ENCODE data around the gene GRK3. TPM values are rescaled to one million over a fixed set of nuclear protein-coding genes. Genes with fewer than 3 reads are reported as not detected.
"Not testable (repeated sequence)": the region's sequence is repeated elsewhere in the genome, so short reads cannot be mapped to it uniquely, and the experiment has no call there.

Gene GRK3
- total RNA-seq, 1 donor from 2014 or later, result 34.3 TPM

DNA sequence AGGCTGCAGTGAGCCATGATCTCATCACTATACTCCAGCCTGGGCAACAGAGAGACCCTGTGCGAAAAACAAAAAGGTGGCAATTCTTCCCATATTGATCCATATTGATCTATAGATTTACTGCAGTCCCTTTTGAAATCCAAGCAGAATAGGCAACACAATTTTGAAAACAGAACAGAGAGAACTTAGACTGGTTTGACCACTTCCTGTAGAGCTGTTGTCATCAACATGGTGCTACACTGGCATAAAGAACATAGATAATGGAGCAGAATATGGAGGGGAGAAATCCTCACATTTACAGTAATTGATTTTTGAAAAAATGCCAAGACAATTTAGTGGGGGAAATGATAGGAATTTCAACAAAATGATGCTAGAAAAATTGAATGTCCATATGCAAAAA lies 34.1 kb downstream of the GRK3 start:
- no peaks in the 10 kb centered on the region for H3K36me3 ChIP-seq
- no peak for DNase-seq
- ATAC-seq, result no peak
- TF ChIP-seq, protein P1, sequence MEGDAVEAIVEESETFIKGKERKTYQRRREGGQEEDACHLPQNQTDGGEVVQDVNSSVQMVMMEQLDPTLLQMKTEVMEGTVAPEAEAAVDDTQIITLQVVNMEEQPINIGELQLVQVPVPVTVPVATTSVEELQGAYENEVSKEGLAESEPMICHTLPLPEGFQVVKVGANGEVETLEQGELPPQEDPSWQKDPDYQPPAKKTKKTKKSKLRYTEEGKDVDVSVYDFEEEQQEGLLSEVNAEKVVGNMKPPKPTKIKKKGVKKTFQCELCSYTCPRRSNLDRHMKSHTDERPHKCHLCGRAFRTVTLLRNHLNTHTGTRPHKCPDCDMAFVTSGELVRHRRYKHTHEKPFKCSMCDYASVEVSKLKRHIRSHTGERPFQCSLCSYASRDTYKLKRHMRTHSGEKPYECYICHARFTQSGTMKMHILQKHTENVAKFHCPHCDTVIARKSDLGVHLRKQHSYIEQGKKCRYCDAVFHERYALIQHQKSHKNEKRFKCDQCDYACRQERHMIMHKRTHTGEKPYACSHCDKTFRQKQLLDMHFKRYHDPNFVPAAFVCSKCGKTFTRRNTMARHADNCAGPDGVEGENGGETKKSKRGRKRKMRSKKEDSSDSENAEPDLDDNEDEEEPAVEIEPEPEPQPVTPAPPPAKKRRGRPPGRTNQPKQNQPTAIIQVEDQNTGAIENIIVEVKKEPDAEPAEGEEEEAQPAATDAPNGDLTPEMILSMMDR (IDR thresholded peaks at IDR 0.05), result no peak
- peaks cover 1% of the 10 kb centered on the region for H3K9me3 ChIP-seq
- no peak overlapping the region for H3K27ac ChIP-seq
- no peaks in the 10 kb centered on the region for H3K4me1 ChIP-seq
- H3K4me3 ChIP-seq, result no peak overlapping the region
- intact Hi-C loops (cut with DNase I), result no loop called here
- H3K27me3 ChIP-seq (ENCODE audit: low read depth), result no peaks in the 10 kb centered on the region

- no peaks in the 10 kb centered on the region for H3K4me1 ChIP-seq
- no peaks in the 10 kb centered on the region for H3K27me3 ChIP-seq (ENCODE audit: low read depth)
- H3K27ac ChIP-seq, result no peak overlapping the region
- intact Hi-C loops (cut with DNase I), result no loop called here
- H3K36me3 ChIP-seq, result no peaks in the 10 kb centered on the region
- H3K9me3 ChIP-seq, result no peaks in the 10 kb centered on the region
- TF ChIP-seq, protein P1 (IDR thresholded peaks at IDR 0.05), result no peak
- H3K4me3 ChIP-seq, result no peak overlapping the region
- DNase-seq, result no peak
- no peak for ATAC-seq
These were observed 38.0 kb downstream of the GRK3 start for GRCh38 chr22:25602445-25602844.

GRCh38 chr22:25602916-25603315 lies 38.4 kb downstream of the GRK3 start:
- H3K36me3 ChIP-seq, result no peaks in the 10 kb centered on the region
- H3K27me3 ChIP-seq (ENCODE audit: low read depth), result no peaks in the 10 kb centered on the region
- no peak overlapping the region for H3K27ac ChIP-seq
- H3K4me1 ChIP-seq, result no peaks in the 10 kb centered on the region
- intact Hi-C loops (cut with DNase I), result no loop called here
- TF ChIP-seq, protein P1 (IDR thresholded peaks at IDR 0.05), result no peak
- no peaks in the 10 kb centered on the region for H3K9me3 ChIP-seq
- ATAC-seq (no peak), DNase-seq (no peak)
- H3K4me3 ChIP-seq, result no peak overlapping the region

- ATAC-seq; intact Hi-C loops (cut with DNase I); H3K27ac ChIP-seq; DNase-seq; H3K36me3 ChIP-seq; H3K27me3 ChIP-seq (ENCODE audit: low read depth); H3K4me1 ChIP-seq; H3K9me3 ChIP-seq; H3K4me3 ChIP-seq: not testable (repeated sequence)
These were observed 40.7 kb downstream of the GRK3 start for GRCh38 chr22:25605146-25605545.

GRCh38 chr22:25605565-25605964 lies 41.1 kb downstream of the GRK3 start:
- ATAC-seq; H3K27ac ChIP-seq; H3K4me1 ChIP-seq; H3K27me3 ChIP-seq (ENCODE audit: low read depth); H3K9me3 ChIP-seq; DNase-seq; H3K36me3 ChIP-seq; H3K4me3 ChIP-seq; intact Hi-C loops (cut with DNase I): not testable (repeated sequence)

GRCh38 chr22:25611284-25611683 lies 46.8 kb downstream of the GRK3 start:
- H3K27ac ChIP-seq; H3K4me1 ChIP-seq; H3K27me3 ChIP-seq (ENCODE audit: low read depth); H3K36me3 ChIP-seq; H3K9me3 ChIP-seq; ATAC-seq; H3K4me3 ChIP-seq; intact Hi-C loops (cut with DNase I); DNase-seq: not testable (repeated sequence)

DNA sequence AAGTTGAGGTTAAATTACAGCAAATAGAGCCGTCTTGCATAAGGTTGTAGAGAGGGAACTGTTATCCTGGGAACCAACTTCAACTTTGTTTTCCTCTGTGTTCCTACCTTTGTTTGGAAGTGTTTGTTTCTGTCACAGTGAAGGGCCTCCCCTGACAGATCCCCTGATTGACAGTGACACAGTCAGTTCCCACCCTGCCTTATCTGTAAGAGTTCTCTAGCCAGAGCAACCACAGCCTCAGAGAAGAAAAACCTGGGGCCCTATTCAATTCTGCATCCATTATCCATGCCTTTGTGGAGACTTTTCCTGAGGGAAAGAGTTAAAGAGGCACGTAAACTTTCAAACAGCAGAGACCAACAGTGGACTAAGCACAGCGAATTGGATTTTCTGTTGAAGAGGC lies 48.7 kb downstream of the GRK3 start:
- DNase-seq; H3K27ac ChIP-seq; H3K36me3 ChIP-seq; H3K4me3 ChIP-seq; H3K4me1 ChIP-seq; intact Hi-C loops (cut with DNase I); ATAC-seq; H3K9me3 ChIP-seq; H3K27me3 ChIP-seq (ENCODE audit: low read depth): not testable (repeated sequence)

- intact Hi-C loops (cut with DNase I); H3K36me3 ChIP-seq; H3K4me1 ChIP-seq; ATAC-seq; DNase-seq; H3K27me3 ChIP-seq (ENCODE audit: low read depth); H3K4me3 ChIP-seq; H3K9me3 ChIP-seq; H3K27ac ChIP-seq: not testable (repeated sequence)
These were observed 49.1 kb downstream of the GRK3 start for GRCh38 chr22:25613558-25613957.

DNA sequence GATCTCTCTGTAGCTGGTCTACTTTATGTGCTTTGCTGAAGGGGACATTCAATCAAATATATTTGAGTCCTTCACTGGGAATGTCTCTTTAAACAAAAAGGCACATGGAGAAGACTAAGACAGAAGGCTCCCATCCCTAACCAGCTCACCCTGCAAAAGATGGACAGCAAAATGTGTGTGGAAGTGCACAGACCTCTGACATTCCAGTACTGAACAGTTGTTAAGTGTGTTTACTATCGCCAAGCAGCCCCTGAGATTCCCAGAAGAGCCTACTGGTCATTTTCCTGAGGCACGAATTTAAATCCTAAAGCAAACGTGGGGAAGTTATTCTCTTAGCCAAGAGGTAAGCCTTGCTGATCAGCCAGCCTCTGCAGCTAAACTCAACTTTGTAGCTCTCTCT lies 50.3 kb downstream of the GRK3 start:
- H3K27me3 ChIP-seq (ENCODE audit: low read depth); H3K9me3 ChIP-seq; DNase-seq; H3K27ac ChIP-seq; intact Hi-C loops (cut with DNase I); H3K4me1 ChIP-seq; H3K36me3 ChIP-seq; H3K4me3 ChIP-seq; ATAC-seq: not testable (repeated sequence)

Data from lower lobe of right lung (tissue), 2 donors.